K562 (cell line): ENCODE results near the gene ZNF440. TPM values are rescaled to one million over a fixed set of nuclear protein-coding genes. Genes with fewer than 3 reads are reported as not detected.
A peak's percentile ranks its signal among the peaks of the same experiment; 100 is the strongest.

Experiments
- CTBP1 ChIP-seq: fragments of 450-650 bp; IDR thresholded peaks from 2 replicates; pipeline ENCODE4 v1.6.1; 2016; ENCODE audit warnings: borderline replicate concordance
- FOS ChIP-seq: IDR thresholded peaks from 3 replicates; pipeline ENCODE4 v1.6.1; 2011; ENCODE audit not compliant: insufficient read length; ENCODE audit errors: extremely low read depth
- FOXJ3 ChIP-seq: sonication (generic); formaldehyde crosslinking; IDR thresholded peaks from 2 replicates; pipeline ENCODE4 v1.4.0; 2020; ENCODE audit warnings: mild to moderate bottlenecking, missing genetic modification reagents
- MCM5 ChIP-seq: fragments of 450-650 bp; IDR thresholded peaks from 2 replicates; pipeline ENCODE4 v1.6.1; 2016; ENCODE audit warnings: low read depth
- NCOA1 ChIP-seq: fragments of 450-650 bp; IDR thresholded peaks from 2 replicates; pipeline ENCODE4 v1.6.1; 2016; ENCODE audit warnings: low read depth
- PHF8 ChIP-seq: fragments of 200-600 bp; sonication (generic); IDR thresholded peaks from 2 replicates; pipeline ENCODE4 v1.6.1; 2012; ENCODE audit warnings: mixed run types, mild to moderate bottlenecking, inconsistent platforms, low read length, moderate library complexity, borderline replicate concordance
- RFX1 ChIP-seq: fragments of 450-650 bp; IDR thresholded peaks from 2 replicates; pipeline ENCODE4 v1.6.1; 2016; ENCODE audit warnings: mild to moderate bottlenecking, moderate library complexity
- RHOXF2B ChIP-seq: fragments of 250-450 bp; sonication (Bioruptor Pico); conservative IDR thresholded peaks from 2 replicates; pipeline ENCODE4 v1.5.1; 2021
- TEAD1 ChIP-seq, 2 experiments: fragments of 450-650 bp in 1 of 2; sonication (generic) in 1 of 2; formaldehyde crosslinking; IDR thresholded peaks; 2 replicates each; pipeline versions ENCODE4 v1.4.0 to v1.8.0; 2020 to 2022; ENCODE audit warnings: mild to moderate bottlenecking in 2 of 2, missing genetic modification reagents in 1 of 2
- ZFP1 ChIP-seq: fragments of 450-650 bp; formaldehyde crosslinking; IDR thresholded peaks from 2 replicates; pipeline ENCODE4 v1.4.0; 2020; ENCODE audit warnings: mild to moderate bottlenecking, mixed read lengths
- ZNF507 ChIP-seq: conservative IDR thresholded peaks from 2 replicates; pipeline ENCODE4 v1.6.1; 2017; ENCODE audit warnings: missing genetic modification characterization, missing compliant biosample characterization
- polyA plus RNA-seq, 8 experiments: library from polyadenylated mRNA; depleted of rRNA in 4 of 8; stranded (reverse) in 5 of 8; unstranded in 3 of 8; fragments of >200 nt; fragmentation: Nextera tagmentation in 2 of 8; fragmentation: Illumina TruSeq in 1 of 8; extraction: Ambion mirVana in 2 of 8; extraction: Trizol in 1 of 8; gene quantifications; 2 replicates each; pipeline versions ENCODE4 v1.2.1 to v1.2.3, GENCODE V29; 2011 to 2014; ENCODE audit warnings: inconsistent platforms in 1 of 8, missing spikeins in 1 of 8
- total RNA-seq, 7 experiments: library from RNA; depleted of rRNA in 6 of 7; stranded (reverse); fragments of >200 nt in 6 of 7; fragmentation: Illumina TruSeq in 2 of 7; extraction: Trizol in 2 of 7; gene quantifications; 2 replicates each; pipeline versions ENCODE4 v1.2.1 to v1.2.3, GENCODE V29; 2011 to 2021; ENCODE audit warnings: low replicate concordance in 1 of 7
- TF ChIP-seq, protein P1 (sequence below): fragments of 450-650 bp; IDR thresholded peaks from 2 replicates; pipeline ENCODE4 v1.6.1; 2016; ENCODE audit warnings: mild to moderate bottlenecking, moderate library complexity
- TF ChIP-seq, protein P2 (sequence below): sonication (generic); formaldehyde crosslinking; IDR thresholded peaks from 2 replicates; pipeline ENCODE4 v1.8.1; 2022; ENCODE audit warnings: missing genetic modification reagents
- TF ChIP-seq, protein P3 (sequence below): fragments of 450-650 bp; formaldehyde crosslinking; IDR thresholded peaks from 2 replicates; pipeline ENCODE4 v1.4.0; 2020; ENCODE audit warnings: mild to moderate bottlenecking

ZNF440 gene
- total and polyA plus RNA-seq, 9 of the 15 experiments (the other 6 are each of a cell fraction or from before 2014, with no cell fraction given): 5.9 to 32.6 (median 13.4) TPM

DNA sequence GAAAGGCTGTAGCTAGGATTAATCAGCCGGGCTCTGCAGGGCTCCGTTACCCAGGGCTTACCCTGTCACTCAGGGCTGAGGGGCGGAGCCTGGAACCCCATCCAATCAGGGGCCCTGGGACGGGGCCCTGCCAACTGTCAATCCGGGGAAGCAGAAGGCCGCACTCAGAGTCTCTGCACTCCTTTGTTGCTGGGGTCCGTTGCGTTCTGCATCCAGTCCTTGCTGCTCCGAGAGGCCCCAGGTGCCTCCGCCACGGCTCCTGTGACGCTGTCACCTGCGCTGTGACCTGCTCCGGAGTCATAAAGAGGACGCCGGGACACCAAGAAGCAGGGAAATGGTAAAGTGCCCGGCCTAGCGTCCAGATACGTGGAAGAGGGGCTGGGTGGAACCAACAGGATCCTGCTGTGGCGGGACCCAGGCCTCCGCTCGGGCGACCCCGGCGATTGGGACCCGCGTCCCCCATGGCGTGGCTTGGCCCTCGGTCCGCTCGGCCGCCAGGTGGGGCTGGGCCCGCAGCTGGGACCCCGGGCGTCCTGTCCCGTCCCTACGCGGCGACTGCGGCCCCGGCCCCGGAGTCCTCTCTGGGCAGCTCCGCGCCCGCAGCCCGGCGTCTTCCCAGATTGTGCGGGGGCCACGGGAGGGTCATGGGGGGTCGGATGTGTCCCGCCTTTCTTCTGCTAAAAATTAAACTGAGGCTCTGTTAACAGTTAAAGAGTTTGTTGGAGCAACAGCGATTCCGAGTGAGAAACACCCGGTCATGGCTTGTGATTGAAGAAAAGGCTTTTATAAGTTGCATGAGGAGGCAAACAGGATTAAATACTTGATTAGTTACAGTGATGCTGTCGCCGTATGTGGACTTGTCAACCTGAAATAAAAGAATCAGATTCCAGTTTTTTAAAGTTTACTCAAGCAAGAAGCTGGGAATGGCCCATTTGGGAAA, 15.4 kb upstream of the ZNF440 start, which contains the start of gene ZNF491 (continued):
- TF ChIP-seq, protein P1, sequence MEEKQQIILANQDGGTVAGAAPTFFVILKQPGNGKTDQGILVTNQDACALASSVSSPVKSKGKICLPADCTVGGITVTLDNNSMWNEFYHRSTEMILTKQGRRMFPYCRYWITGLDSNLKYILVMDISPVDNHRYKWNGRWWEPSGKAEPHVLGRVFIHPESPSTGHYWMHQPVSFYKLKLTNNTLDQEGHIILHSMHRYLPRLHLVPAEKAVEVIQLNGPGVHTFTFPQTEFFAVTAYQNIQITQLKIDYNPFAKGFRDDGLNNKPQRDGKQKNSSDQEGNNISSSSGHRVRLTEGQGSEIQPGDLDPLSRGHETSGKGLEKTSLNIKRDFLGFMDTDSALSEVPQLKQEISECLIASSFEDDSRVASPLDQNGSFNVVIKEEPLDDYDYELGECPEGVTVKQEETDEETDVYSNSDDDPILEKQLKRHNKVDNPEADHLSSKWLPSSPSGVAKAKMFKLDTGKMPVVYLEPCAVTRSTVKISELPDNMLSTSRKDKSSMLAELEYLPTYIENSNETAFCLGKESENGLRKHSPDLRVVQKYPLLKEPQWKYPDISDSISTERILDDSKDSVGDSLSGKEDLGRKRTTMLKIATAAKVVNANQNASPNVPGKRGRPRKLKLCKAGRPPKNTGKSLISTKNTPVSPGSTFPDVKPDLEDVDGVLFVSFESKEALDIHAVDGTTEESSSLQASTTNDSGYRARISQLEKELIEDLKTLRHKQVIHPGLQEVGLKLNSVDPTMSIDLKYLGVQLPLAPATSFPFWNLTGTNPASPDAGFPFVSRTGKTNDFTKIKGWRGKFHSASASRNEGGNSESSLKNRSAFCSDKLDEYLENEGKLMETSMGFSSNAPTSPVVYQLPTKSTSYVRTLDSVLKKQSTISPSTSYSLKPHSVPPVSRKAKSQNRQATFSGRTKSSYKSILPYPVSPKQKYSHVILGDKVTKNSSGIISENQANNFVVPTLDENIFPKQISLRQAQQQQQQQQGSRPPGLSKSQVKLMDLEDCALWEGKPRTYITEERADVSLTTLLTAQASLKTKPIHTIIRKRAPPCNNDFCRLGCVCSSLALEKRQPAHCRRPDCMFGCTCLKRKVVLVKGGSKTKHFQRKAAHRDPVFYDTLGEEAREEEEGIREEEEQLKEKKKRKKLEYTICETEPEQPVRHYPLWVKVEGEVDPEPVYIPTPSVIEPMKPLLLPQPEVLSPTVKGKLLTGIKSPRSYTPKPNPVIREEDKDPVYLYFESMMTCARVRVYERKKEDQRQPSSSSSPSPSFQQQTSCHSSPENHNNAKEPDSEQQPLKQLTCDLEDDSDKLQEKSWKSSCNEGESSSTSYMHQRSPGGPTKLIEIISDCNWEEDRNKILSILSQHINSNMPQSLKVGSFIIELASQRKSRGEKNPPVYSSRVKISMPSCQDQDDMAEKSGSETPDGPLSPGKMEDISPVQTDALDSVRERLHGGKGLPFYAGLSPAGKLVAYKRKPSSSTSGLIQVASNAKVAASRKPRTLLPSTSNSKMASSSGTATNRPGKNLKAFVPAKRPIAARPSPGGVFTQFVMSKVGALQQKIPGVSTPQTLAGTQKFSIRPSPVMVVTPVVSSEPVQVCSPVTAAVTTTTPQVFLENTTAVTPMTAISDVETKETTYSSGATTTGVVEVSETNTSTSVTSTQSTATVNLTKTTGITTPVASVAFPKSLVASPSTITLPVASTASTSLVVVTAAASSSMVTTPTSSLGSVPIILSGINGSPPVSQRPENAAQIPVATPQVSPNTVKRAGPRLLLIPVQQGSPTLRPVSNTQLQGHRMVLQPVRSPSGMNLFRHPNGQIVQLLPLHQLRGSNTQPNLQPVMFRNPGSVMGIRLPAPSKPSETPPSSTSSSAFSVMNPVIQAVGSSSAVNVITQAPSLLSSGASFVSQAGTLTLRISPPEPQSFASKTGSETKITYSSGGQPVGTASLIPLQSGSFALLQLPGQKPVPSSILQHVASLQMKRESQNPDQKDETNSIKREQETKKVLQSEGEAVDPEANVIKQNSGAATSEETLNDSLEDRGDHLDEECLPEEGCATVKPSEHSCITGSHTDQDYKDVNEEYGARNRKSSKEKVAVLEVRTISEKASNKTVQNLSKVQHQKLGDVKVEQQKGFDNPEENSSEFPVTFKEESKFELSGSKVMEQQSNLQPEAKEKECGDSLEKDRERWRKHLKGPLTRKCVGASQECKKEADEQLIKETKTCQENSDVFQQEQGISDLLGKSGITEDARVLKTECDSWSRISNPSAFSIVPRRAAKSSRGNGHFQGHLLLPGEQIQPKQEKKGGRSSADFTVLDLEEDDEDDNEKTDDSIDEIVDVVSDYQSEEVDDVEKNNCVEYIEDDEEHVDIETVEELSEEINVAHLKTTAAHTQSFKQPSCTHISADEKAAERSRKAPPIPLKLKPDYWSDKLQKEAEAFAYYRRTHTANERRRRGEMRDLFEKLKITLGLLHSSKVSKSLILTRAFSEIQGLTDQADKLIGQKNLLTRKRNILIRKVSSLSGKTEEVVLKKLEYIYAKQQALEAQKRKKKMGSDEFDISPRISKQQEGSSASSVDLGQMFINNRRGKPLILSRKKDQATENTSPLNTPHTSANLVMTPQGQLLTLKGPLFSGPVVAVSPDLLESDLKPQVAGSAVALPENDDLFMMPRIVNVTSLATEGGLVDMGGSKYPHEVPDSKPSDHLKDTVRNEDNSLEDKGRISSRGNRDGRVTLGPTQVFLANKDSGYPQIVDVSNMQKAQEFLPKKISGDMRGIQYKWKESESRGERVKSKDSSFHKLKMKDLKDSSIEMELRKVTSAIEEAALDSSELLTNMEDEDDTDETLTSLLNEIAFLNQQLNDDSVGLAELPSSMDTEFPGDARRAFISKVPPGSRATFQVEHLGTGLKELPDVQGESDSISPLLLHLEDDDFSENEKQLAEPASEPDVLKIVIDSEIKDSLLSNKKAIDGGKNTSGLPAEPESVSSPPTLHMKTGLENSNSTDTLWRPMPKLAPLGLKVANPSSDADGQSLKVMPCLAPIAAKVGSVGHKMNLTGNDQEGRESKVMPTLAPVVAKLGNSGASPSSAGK: no peak
- TF ChIP-seq, protein P2, sequence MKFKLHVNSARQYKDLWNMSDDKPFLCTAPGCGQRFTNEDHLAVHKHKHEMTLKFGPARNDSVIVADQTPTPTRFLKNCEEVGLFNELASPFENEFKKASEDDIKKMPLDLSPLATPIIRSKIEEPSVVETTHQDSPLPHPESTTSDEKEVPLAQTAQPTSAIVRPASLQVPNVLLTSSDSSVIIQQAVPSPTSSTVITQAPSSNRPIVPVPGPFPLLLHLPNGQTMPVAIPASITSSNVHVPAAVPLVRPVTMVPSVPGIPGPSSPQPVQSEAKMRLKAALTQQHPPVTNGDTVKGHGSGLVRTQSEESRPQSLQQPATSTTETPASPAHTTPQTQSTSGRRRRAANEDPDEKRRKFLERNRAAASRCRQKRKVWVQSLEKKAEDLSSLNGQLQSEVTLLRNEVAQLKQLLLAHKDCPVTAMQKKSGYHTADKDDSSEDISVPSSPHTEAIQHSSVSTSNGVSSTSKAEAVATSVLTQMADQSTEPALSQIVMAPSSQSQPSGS (CRISPR knock-in tag): no peak
- no peak for TF ChIP-seq ZFP1 (CRISPR knock-in tag)
- peak; percentile 22; the same call in 1 of the 2 replicates for TF ChIP-seq RFX1
- TF ChIP-seq CTBP1: peak; percentile 18; the same call in 1 of the 2 replicates
- TF ChIP-seq, protein P3, sequence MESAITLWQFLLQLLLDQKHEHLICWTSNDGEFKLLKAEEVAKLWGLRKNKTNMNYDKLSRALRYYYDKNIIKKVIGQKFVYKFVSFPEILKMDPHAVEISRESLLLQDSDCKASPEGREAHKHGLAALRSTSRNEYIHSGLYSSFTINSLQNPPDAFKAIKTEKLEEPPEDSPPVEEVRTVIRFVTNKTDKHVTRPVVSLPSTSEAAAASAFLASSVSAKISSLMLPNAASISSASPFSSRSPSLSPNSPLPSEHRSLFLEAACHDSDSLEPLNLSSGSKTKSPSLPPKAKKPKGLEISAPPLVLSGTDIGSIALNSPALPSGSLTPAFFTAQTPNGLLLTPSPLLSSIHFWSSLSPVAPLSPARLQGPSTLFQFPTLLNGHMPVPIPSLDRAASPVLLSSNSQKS (CRISPR knock-in tag): no peak
- no peak for TF ChIP-seq FOXJ3 (CRISPR knock-in tag)
- peak; percentile 50; the same call in 1 of the 2 replicates for TF ChIP-seq PHF8
- no peak for TF ChIP-seq RHOXF2B
- no peak for TF ChIP-seq MCM5
- TF ChIP-seq NCOA1: no peak
- no peak for TF ChIP-seq ZNF507
- TF ChIP-seq FOS: no peak
- no peak for TF ChIP-seq TEAD1 (CRISPR knock-in tag; IDR thresholded peaks at IDR 0.05)
